ENCODE data around the gene ADAMTSL1. TPM values are rescaled to one million over a fixed set of nuclear protein-coding genes. Genes with fewer than 3 reads are reported as not detected.

Gene ADAMTSL1
- total and polyA plus RNA-seq, 2 donors from 2014 or later, result 3.0 to 27.3 TPM

- DNase-seq (no peak), FAIRE-seq (no peak)
- intact Hi-C loops (cut with DNase I), result no loop called here
- no peaks in the 10 kb centered on the region for H3K36me3 ChIP-seq (ENCODE audit: control insufficient read depth in 2 of 3, insufficient read depth in 3 of 3, low read length in 3 of 3)
- no peak overlapping the region for H3K9ac ChIP-seq (ENCODE audit: low read length in 3 of 3)
- H3K27ac ChIP-seq (ENCODE audit: low read depth in 2 of 2, low read length in 2 of 2), result no peak overlapping the region
- no peaks in the 10 kb centered on the region for H3K27me3 ChIP-seq (ENCODE audit: control insufficient read depth, insufficient read depth, low read length)
- peaks cover 0 to 19% (median 0%) of the 10 kb centered on the region in 3 donors for H3K9me3 ChIP-seq (ENCODE audit: control insufficient read depth in 2 of 3, insufficient read depth in 1 of 3, low read length in 3 of 3)
- no peak overlapping the region for H3K4me3 ChIP-seq (ENCODE audit: low read length in 3 of 3)
- no peak for TF ChIP-seq CTCF (IDR thresholded peaks at IDR 0.05; ENCODE audit: borderline replicate concordance, extremely low read depth, insufficient read depth)
- no peaks in the 10 kb centered on the region for H3K4me1 ChIP-seq (ENCODE audit: control insufficient read depth in 2 of 3, insufficient read depth in 2 of 3, low read depth in 1 of 3, low read length in 3 of 3)
These were observed 62.6 kb downstream of the ADAMTSL1 start for GRCh38 chr9:18536554-18536953.

- Histone ChIP-seq H3K36me3 (ENCODE audit: control insufficient read depth in 2 of 3, insufficient read depth in 3 of 3, low read length in 3 of 3) (no peaks in the 10 kb centered on the region), H3K27me3 (ENCODE audit: control insufficient read depth, insufficient read depth, low read length) (no peaks in the 10 kb centered on the region), H3K4me1 (ENCODE audit: control insufficient read depth in 2 of 3, insufficient read depth in 2 of 3, low read depth in 1 of 3, low read length in 3 of 3) (no peaks in the 10 kb centered on the region), H3K9ac (ENCODE audit: low read length in 3 of 3) (no peak overlapping the region), H3K27ac (ENCODE audit: low read depth in 2 of 2, low read length in 2 of 2) (no peak overlapping the region), H3K4me3 (ENCODE audit: low read length in 3 of 3) (no peak overlapping the region), H3K9me3 (ENCODE audit: control insufficient read depth in 2 of 3, insufficient read depth in 1 of 3, low read length in 3 of 3) (peaks cover 0 to 18% (median 0%) of the 10 kb centered on the region in 3 donors)
- no peak for TF ChIP-seq CTCF (IDR thresholded peaks at IDR 0.05; ENCODE audit: borderline replicate concordance, extremely low read depth, insufficient read depth)
- DNase-seq (no peak), FAIRE-seq (no peak)
- intact Hi-C loops (cut with DNase I), result no loop called here
These were observed 65.3 kb downstream of the ADAMTSL1 start for GRCh38 chr9:18539203-18539693.

DNA sequence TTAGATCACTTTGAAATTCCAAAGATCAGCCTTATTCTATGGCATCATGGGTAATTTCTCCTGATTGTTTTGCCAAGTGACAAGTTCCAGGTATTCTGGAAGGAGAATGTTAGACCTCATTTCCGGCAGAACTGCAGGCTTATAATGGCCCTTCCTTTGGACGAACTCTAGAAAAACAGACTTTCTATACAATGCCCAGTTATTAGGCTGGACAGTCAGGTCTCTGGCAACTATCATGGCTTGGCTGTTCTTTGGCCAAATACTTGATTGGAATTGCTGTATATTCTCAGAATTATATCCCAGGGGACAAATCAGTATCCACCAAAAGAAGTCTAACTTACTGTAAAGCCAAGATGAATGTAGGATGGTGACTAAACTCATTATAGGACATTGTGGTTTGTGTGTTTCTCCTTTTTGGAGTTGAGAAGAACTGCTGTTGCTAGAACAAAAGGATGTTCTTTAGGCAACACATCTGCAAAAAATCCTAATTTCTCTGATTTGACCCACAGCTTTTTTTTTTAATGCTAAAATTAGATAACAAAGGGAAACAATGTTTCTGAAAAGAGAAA is 69.0 kb downstream of the ADAMTSL1 start:
- Histone ChIP-seq H3K4me3 (ENCODE audit: low read length in 3 of 3) (no peak overlapping the region), H3K9ac (ENCODE audit: low read length in 3 of 3) (no peak overlapping the region), H3K27me3 (ENCODE audit: control insufficient read depth, insufficient read depth, low read length) (no peaks in the 10 kb centered on the region), H3K9me3 (ENCODE audit: control insufficient read depth in 2 of 3, insufficient read depth in 1 of 3, low read length in 3 of 3) (no peaks in the 10 kb centered on the region), H3K4me1 (ENCODE audit: control insufficient read depth in 2 of 3, insufficient read depth in 2 of 3, low read depth in 1 of 3, low read length in 3 of 3) (no peaks in the 10 kb centered on the region), H3K27ac (ENCODE audit: low read depth in 2 of 2, low read length in 2 of 2) (no peak overlapping the region), H3K36me3 (ENCODE audit: control insufficient read depth in 2 of 3, insufficient read depth in 3 of 3, low read length in 3 of 3) (no peaks in the 10 kb centered on the region)
- no peak for FAIRE-seq
- no peak for TF ChIP-seq CTCF (IDR thresholded peaks at IDR 0.05; ENCODE audit: borderline replicate concordance, extremely low read depth, insufficient read depth)
- intact Hi-C loops (cut with DNase I), result no loop called here
- DNase-seq, result no peak
